ENCODE results near the gene AFDN.

Gene AFDN

GRCh38 chr6:167826896-167827582 lies at the start of gene AFDN:
AFDN (plus strand) TSS chr6:167826911; CDS start chr6:167827133, 222 bp downstream.
- no peak within 1 kb of the TSS for H3K4me3 ChIP-seq (ENCODE audit: low read depth, low read length)
- DNase-seq (ENCODE audit: low read depth), result no peak
- no peak for TF ChIP-seq MYC (IDR thresholded peaks at IDR 0.05; ENCODE audit: low read depth, low read length)
- no peak for TF ChIP-seq MAX (IDR thresholded peaks at IDR 0.05; ENCODE audit: low read depth, low read length)
- no peak for TF ChIP-seq POLR2A (IDR thresholded peaks at IDR 0.05; ENCODE audit: extremely low read depth, insufficient read length)
- no peak for TF ChIP-seq CTCF (IDR thresholded peaks at IDR 0.05; ENCODE audit: low read depth, low read length)

GRCh38 chr6:167778497-167779128 lies 48.1 kb upstream of the AFDN start:
- H3K4me3 ChIP-seq (ENCODE audit: low read depth, low read length), result no peak overlapping the region
- TF ChIP-seq MYC (IDR thresholded peaks at IDR 0.05; ENCODE audit: low read depth, low read length), result no peak
- DNase-seq (ENCODE audit: low read depth), result no peak

GRCh38 chr6:167779129-167779992 lies 47.4 kb upstream of the AFDN start:
- no peak overlapping the region for H3K4me3 ChIP-seq (ENCODE audit: low read depth, low read length)
- no peak for DNase-seq (ENCODE audit: low read depth)
- no peak for TF ChIP-seq MAX (IDR thresholded peaks at IDR 0.05; ENCODE audit: low read depth, low read length)
- TF ChIP-seq MYC (IDR thresholded peaks at IDR 0.05; ENCODE audit: low read depth, low read length), result no peak
- no peak for TF ChIP-seq POLR2A (IDR thresholded peaks at IDR 0.05; ENCODE audit: extremely low read depth, insufficient read length)
- no peak for TF ChIP-seq CTCF (IDR thresholded peaks at IDR 0.05; ENCODE audit: low read depth, low read length)

- TF ChIP-seq POLR2A (IDR thresholded peaks at IDR 0.05; ENCODE audit: extremely low read depth, insufficient read length) (no peak), MYC (IDR thresholded peaks at IDR 0.05; ENCODE audit: low read depth, low read length) (no peak), CTCF (IDR thresholded peaks at IDR 0.05; ENCODE audit: low read depth, low read length) (no peak), MAX (IDR thresholded peaks at IDR 0.05; ENCODE audit: low read depth, low read length) (no peak)
- no peak for DNase-seq (ENCODE audit: low read depth)
- no peak overlapping the region for H3K4me3 ChIP-seq (ENCODE audit: low read depth, low read length)
Measured at GRCh38 chr6:167779993-167780655, 46.6 kb upstream of the AFDN start.

GRCh38 chr6:167781066-167781767 lies 45.5 kb upstream of the AFDN start:
- H3K4me3 ChIP-seq (ENCODE audit: low read depth, low read length), result no peak overlapping the region
- no peak for TF ChIP-seq CTCF (IDR thresholded peaks at IDR 0.05; ENCODE audit: low read depth, low read length)
- TF ChIP-seq MYC (IDR thresholded peaks at IDR 0.05; ENCODE audit: low read depth, low read length), result no peak
- no peak for TF ChIP-seq POLR2A (IDR thresholded peaks at IDR 0.05; ENCODE audit: extremely low read depth, insufficient read length)
- TF ChIP-seq MAX (IDR thresholded peaks at IDR 0.05; ENCODE audit: low read depth, low read length), result no peak
- DNase-seq (ENCODE audit: low read depth), result no peak
